Activated naive CD8-positive, alpha-beta T cell treated with anti-CD3 and anti-CD28 coated beads, Interleukin-2, amount 50 U/mL, for 24 hours (primary cell): ENCODE results near the gene ZNRF2.
"Not testable (repeated sequence)": the region's sequence is repeated elsewhere in the genome, so short reads cannot be mapped to it uniquely, and the experiment has no call there.

Experiments used
- ATAC-seq: fragments of 150-1000 bp; cut with Tn5 transposase; one replicate; pipeline ENCODE4 v1.10.0; 2021
- DNase-seq: peaks from one replicate; pipeline ENCODE4 v3.0.0; 2021
- H3K27ac Mint-ChIP-seq: one replicate; pipeline ENCODE4 v1.8.0; 2021; ENCODE audit warnings: mild to moderate bottlenecking, mixed read lengths
- H3K27me3 Mint-ChIP-seq: one replicate; pipeline ENCODE4 v1.8.0; 2021; ENCODE audit warnings: mixed read lengths
- H3K36me3 Mint-ChIP-seq: one replicate; pipeline ENCODE4 v1.8.0; 2021; ENCODE audit warnings: low read depth, mixed read lengths
- H3K4me1 Mint-ChIP-seq: one replicate; pipeline ENCODE4 v1.8.0; 2021; ENCODE audit warnings: mixed read lengths
- H3K4me3 Mint-ChIP-seq: one replicate; pipeline ENCODE4 v1.8.0; 2021; ENCODE audit warnings: mild to moderate bottlenecking, moderate library complexity, mixed read lengths
- H3K9me3 Mint-ChIP-seq: one replicate; pipeline ENCODE4 v1.8.0; 2021; ENCODE audit warnings: mixed read lengths

ZNRF2 gene

DNA sequence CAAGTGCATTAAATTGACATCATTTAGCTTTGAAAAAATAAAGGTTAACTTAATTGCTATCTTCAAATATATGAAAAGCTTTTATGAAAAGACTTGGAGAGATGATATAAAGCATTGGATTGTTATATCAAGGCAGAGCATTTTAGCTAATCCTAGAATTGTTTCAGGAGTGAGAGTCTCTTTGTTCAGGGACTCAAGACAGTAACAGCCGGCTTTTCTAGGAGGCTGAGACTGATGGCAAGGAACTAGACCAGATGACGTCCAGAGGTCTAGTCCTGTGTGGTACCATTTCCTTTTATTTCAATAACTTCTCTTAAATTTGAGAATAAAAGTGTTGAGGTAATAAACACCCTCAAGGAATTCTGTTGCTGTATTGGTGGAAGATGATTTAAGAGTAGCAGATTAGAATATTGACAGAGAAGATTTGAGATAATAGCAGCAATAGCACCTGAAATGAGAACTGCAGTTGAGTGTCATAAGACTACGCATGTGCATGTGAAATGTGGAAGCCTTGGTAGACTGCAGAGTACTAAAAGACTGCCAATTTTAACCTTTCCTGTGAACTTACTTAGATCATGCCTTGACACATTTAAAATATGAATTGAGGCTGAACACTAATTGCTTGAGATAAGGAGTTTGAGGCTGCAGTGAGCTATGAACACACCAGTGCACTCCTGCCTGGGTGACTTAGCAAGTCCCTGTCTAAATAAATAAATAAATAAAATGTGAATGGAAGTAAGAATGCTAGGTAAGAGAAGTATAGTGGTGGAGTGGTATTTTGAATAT, 79.6 kb downstream of the ZNRF2 start:
- Mint-ChIP-seq H3K4me1 (peaks cover 4% of the 10 kb centered on the region), H3K27ac (no peak overlapping the region), H3K4me3 (no peak overlapping the region), H3K27me3 (no peaks in the 10 kb centered on the region), H3K36me3 (no peaks in the 10 kb centered on the region), H3K9me3 (no peaks in the 10 kb centered on the region)
- no peak for ATAC-seq
- no peak for DNase-seq

- Mint-ChIP-seq H3K4me1 (peaks cover 4% of the 10 kb centered on the region), H3K9me3 (no peaks in the 10 kb centered on the region), H3K4me3 (no peak overlapping the region), H3K27ac (no peak overlapping the region), H3K27me3 (no peaks in the 10 kb centered on the region), H3K36me3 (no peaks in the 10 kb centered on the region)
- no peak for ATAC-seq
- no peak for DNase-seq
Observed at GRCh38 chr7:30364773-30365172, 80.4 kb downstream of the ZNRF2 start.

- DNase-seq (no peak), ATAC-seq (no peak)
- H3K36me3 Mint-ChIP-seq = no peaks in the 10 kb centered on the region
- no peaks in the 10 kb centered on the region for H3K9me3 Mint-ChIP-seq
- H3K27me3 Mint-ChIP-seq = no peaks in the 10 kb centered on the region
- peaks cover 4% of the 10 kb centered on the region for H3K4me1 Mint-ChIP-seq
- no peak overlapping the region for H3K27ac Mint-ChIP-seq
- H3K4me3 Mint-ChIP-seq = no peak overlapping the region
Observed at GRCh38 chr7:30365621-30366020, 81.2 kb downstream of the ZNRF2 start.

DNA sequence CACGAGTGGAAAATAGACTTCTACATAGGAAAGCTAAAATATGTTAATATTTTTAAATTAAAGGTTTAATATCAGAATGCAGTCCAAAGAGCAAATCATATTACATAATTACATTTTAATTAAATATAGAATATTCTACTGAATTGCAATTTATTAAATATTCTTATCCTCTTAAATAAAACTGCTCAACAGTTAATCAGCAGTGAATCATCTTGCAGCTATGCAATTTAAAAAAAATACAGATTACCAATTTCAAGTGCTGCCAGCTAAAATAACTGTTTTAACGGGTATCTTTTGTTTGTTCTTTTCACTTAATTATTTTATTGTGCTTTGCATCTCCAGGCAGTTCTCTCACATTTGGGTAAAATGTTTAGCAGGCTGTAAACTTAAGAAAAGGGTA, 82.2 kb downstream of the ZNRF2 start:
- no peak overlapping the region for H3K4me3 Mint-ChIP-seq
- H3K9me3 Mint-ChIP-seq = no peaks in the 10 kb centered on the region
- no peaks in the 10 kb centered on the region for H3K27me3 Mint-ChIP-seq
- ATAC-seq (no peak), DNase-seq (no peak)
- H3K36me3 Mint-ChIP-seq = no peaks in the 10 kb centered on the region
- H3K27ac Mint-ChIP-seq = no peak overlapping the region
- H3K4me1 Mint-ChIP-seq = peaks cover 4% of the 10 kb centered on the region

DNA sequence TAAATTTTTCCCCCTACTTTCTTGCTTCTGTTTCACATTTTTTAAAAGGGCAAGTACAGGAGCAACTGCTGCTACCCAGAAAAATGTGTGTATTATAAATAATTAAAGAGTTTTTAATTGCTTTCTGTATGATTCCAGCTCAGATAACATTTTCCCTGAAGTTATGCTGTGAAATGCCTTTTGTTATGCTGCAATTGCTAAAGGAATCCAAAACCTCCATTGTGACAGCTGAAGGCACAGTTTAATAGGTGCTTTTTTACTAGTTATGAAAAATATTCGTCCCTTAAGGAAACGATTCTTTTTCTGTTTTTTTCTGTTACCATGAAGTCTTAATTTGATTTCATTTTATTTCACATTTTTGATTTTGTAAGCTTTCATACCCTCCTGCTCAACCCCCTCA, 83.2 kb downstream of the ZNRF2 start:
- no peak overlapping the region for H3K27ac Mint-ChIP-seq
- H3K9me3 Mint-ChIP-seq = no peaks in the 10 kb centered on the region
- H3K36me3 Mint-ChIP-seq = no peaks in the 10 kb centered on the region
- no peak overlapping the region for H3K4me3 Mint-ChIP-seq
- DNase-seq (no peak), ATAC-seq (no peak)
- H3K27me3 Mint-ChIP-seq = no peaks in the 10 kb centered on the region
- peaks cover 4% of the 10 kb centered on the region for H3K4me1 Mint-ChIP-seq

DNA sequence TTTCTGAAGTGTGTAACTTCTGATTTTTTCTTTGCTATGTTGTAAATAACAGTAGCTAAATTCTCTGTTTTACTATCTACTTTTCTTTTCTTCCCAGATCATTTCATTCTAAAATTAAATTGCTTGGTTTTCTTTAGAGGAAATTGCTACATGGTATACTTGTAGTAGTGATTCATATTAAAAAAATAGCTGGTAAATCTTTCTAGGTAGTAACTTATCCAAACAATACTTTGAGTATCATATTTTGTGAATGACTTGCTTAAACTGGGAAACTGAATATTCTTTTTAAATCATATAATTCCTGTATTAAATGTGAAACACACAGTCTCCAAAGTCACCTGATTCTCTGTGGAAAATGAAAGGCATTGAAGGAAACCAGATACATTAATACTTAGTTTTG, 85.5 kb downstream of the ZNRF2 start:
- no peaks in the 10 kb centered on the region for H3K36me3 Mint-ChIP-seq
- no peaks in the 10 kb centered on the region for H3K4me1 Mint-ChIP-seq
- no peak for DNase-seq
- no peaks in the 10 kb centered on the region for H3K27me3 Mint-ChIP-seq
- H3K9me3 Mint-ChIP-seq = no peaks in the 10 kb centered on the region
- H3K27ac Mint-ChIP-seq = no peak overlapping the region
- no peak for ATAC-seq
- no peak overlapping the region for H3K4me3 Mint-ChIP-seq

- Mint-ChIP-seq H3K4me3 (no peak overlapping the region), H3K27ac (no peak overlapping the region), H3K27me3 (no peaks in the 10 kb centered on the region), H3K36me3 (no peaks in the 10 kb centered on the region), H3K4me1 (no peaks in the 10 kb centered on the region), H3K9me3 (no peaks in the 10 kb centered on the region)
- ATAC-seq (no peak), DNase-seq (no peak)
Observed at GRCh38 chr7:30371321-30371720, 86.9 kb downstream of the ZNRF2 start.

- no peak for DNase-seq
- no peak overlapping the region for H3K27ac Mint-ChIP-seq
- H3K36me3 Mint-ChIP-seq = no peaks in the 10 kb centered on the region
- H3K27me3 Mint-ChIP-seq = no peaks in the 10 kb centered on the region
- H3K4me1 Mint-ChIP-seq = no peaks in the 10 kb centered on the region
- H3K4me3 Mint-ChIP-seq = no peak overlapping the region
- peaks cover 8% of the 10 kb centered on the region for H3K9me3 Mint-ChIP-seq
- no peak for ATAC-seq
Observed at GRCh38 chr7:30378275-30378674, 93.9 kb downstream of the ZNRF2 start.

DNA sequence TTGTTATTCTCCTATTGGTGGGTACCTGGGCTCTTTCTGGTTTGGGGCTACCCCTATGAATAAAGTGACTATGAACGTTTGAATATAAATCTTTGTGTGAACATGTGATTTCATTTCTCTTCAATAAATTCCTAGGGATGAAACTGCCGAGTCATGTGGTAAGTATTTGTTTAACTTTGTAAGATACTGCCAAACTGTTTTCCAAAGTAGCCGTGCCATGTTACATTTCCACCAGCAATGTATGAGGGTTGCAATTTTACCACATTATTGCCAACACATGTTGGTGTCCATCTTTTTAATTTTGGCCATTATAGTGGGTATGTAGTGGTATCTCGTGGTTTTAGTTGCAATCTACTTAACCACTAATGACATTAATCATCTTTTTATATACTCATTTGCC, 94.7 kb downstream of the ZNRF2 start:
- H3K27ac Mint-ChIP-seq = no peak overlapping the region
- no peak for ATAC-seq
- H3K27me3 Mint-ChIP-seq = no peaks in the 10 kb centered on the region
- H3K36me3 Mint-ChIP-seq = no peaks in the 10 kb centered on the region
- DNase-seq = no peak
- no peak overlapping the region for H3K4me3 Mint-ChIP-seq
- H3K9me3 Mint-ChIP-seq = peaks cover 8% of the 10 kb centered on the region
- H3K4me1 Mint-ChIP-seq = no peaks in the 10 kb centered on the region

DNA sequence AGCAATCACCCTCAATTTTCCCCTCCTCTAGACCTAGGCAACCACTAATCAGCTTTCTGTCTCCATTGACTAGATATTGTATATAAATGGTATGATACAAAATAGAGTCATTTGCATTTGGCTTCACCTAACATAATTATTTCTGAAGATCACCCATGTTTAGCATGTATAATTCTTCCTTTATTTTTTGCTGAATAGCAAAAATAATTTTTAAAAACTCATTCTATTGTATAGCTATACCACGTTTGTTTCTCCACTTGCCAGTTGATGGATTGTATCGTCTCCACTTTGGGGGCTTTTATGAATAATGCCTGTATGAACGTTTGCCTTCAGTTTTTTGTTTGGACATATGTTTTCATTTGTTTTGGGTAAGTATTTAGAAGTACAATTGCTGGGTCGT, 95.3 kb downstream of the ZNRF2 start:
- no peaks in the 10 kb centered on the region for H3K36me3 Mint-ChIP-seq
- ATAC-seq (no peak), DNase-seq (no peak)
- no peak overlapping the region for H3K4me3 Mint-ChIP-seq
- no peak overlapping the region for H3K27ac Mint-ChIP-seq
- H3K4me1 Mint-ChIP-seq = no peaks in the 10 kb centered on the region
- H3K9me3 Mint-ChIP-seq = peaks cover 8% of the 10 kb centered on the region
- H3K27me3 Mint-ChIP-seq = no peaks in the 10 kb centered on the region

- no peak for ATAC-seq
- Mint-ChIP-seq H3K27ac (no peak overlapping the region), H3K4me1 (no peaks in the 10 kb centered on the region), H3K27me3 (no peaks in the 10 kb centered on the region), H3K4me3 (no peak overlapping the region), H3K9me3 (peaks cover 8% of the 10 kb centered on the region), H3K36me3 (no peaks in the 10 kb centered on the region)
- no peak for DNase-seq
Observed at GRCh38 chr7:30380294-30380693, 95.9 kb downstream of the ZNRF2 start.

DNA sequence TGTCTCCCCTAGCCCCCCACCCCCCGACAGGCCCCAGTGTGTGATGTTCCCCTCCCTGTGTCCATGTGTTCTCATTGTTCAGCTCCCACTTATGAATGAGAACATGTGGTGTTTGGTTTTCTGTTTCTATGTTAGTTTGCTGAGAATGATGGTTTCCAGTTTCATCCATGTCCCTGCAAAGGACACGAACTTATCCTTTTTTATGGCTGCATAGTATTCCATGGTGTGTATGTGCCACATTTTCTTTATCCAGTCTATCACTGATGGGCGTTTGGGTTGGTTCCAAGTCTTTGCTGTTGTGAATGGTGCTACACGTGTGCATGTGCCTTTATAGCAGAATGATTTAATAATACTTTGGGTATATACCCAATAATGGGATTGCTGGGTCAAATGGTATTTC, 96.4 kb downstream of the ZNRF2 start:
- not testable (repeated sequence) for H3K27ac Mint-ChIP-seq, ATAC-seq, H3K4me3 Mint-ChIP-seq

GRCh38 chr7:30382607-30383006, 98.2 kb downstream of the ZNRF2 start:
- Mint-ChIP-seq H3K4me3 (no peak overlapping the region), H3K27ac (no peak overlapping the region), H3K36me3 (no peaks in the 10 kb centered on the region), H3K4me1 (no peaks in the 10 kb centered on the region), H3K27me3 (no peaks in the 10 kb centered on the region), H3K9me3 (peaks cover 8% of the 10 kb centered on the region)
- DNase-seq (no peak), ATAC-seq (no peak)

More for the DNA sequence above, 96.4 kb downstream of the ZNRF2 start:
- not testable (repeated sequence) for H3K36me3 Mint-ChIP-seq, H3K27me3 Mint-ChIP-seq, H3K9me3 Mint-ChIP-seq, H3K4me1 Mint-ChIP-seq, DNase-seq

DNA sequence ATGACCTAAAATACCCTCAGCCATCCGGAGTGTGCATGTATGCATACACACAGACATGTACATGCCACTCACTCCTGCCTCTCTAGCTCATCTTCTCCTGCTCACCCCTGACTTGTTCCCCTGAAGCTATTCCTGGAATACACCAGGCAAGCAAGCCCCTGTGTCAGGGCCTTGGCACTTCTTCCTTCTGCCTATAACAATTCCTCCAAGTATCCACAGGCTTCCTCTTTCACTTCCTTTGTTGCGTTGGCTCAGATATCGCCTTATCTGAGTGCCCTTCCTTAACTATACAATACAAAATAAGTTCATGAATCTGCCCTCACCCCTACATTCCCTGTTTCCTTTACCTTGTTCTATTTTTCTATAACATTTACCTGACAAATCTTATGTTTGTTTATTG, 105.4 kb downstream of the ZNRF2 start:
- Mint-ChIP-seq H3K4me3 (no peak overlapping the region), H3K9me3 (no peaks in the 10 kb centered on the region), H3K27ac (no peak overlapping the region), H3K36me3 (peaks cover 2% of the 10 kb centered on the region), H3K27me3 (no peaks in the 10 kb centered on the region), H3K4me1 (no peaks in the 10 kb centered on the region)
- ATAC-seq (no peak), DNase-seq (no peak)

DNA sequence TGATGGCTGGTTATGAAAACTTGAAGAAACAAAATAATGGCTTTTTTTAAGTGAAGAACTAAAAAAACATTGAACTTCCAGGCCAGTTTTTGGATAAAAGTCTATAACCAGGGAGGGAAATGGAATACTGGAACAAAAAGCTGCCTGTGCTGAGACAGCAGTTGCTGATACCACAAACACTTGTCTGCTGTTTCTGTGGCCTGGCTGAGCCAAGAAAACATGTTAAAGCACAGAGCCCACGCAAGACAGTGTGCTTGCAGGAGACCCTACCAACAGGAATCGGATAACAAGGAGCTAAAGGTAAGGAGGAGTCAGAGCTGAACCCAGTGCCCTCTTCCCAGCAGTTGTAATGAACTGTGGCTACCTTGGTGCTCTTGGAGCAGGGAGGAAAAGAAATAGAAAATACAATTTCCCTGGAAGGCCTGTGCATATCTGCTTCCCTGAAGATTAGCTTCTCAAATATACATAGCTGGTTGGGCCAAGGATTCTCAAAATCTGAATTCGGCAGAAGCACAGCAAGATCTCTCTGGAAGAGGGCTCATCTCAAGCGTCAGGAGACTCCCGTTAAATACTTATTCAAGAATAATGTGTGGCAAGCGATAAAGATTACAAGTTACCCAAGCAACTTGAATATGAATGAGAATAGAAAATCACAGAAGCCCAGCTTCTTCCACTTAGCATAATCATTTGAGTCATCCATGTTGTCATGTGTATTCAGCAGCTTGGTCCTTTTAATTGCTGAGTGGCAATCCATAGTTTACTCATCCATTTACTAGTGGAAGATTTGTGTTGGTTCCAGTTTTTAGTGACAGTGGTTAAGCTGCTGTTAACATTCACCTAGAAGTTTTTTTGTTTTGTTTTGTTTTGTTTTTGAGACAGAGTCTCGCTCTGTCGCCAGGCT, 106.6 kb downstream of the ZNRF2 start:
- Mint-ChIP-seq H3K4me3 (no peak overlapping the region), H3K4me1 (no peaks in the 10 kb centered on the region), H3K27me3 (no peaks in the 10 kb centered on the region), H3K27ac (no peak overlapping the region), H3K36me3 (peaks cover 2% of the 10 kb centered on the region), H3K9me3 (no peaks in the 10 kb centered on the region)
- DNase-seq (no peak), ATAC-seq (no peak)
